EH (cell line): Measurements from ENCODE around the gene CALR3.
A peak's percentile ranks its signal among the peaks of the same experiment; 100 is the strongest.
"Not testable (repeated sequence)": the region's sequence is repeated elsewhere in the genome, so short reads cannot be mapped to it uniquely, and the experiment has no call there.

Experiments
- DNase-seq: peaks from one replicate; pipeline ENCODE4 v3.0.0-alpha.2; 2015; ENCODE audit warnings: low read depth

CALR3 gene

DNA sequence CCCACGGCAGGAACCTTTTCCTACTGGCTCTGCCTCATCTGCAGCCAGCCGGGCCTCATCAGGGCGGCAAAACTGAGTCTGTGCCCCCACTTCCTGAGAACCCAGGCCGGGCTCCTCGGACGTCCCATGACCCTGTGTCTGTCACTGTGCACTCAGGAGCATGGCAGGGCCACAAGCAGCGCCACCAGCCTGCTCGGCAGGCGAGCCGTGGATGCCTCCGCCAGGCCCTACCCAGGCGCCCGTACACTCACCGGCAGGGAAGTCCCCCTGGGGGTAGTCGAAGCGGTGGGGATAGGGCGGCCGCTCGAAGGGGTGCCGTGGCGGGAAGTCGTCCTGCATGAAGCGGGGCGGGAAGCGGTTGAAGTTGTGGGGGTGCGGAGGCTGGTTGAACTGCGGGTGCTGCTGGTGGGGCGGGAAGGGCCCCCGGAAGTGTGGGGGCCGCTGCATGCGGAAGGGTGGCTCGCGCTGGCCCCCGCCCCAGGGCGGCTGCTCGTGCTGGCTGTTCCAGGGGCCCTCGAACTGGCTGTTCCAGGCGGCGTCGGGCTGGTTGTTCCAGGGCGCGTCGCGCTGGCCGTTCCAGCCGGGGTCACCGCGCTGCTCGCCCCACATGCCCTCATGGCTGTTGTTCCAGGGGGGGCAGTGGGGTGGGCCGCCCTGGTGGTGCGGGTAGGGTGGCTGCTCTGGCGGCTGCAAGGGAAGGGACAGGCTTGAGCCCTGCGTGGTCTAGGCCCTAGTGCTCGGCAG lies 29.2 kb upstream of the CALR3 start:
- no peak for DNase-seq

DNA sequence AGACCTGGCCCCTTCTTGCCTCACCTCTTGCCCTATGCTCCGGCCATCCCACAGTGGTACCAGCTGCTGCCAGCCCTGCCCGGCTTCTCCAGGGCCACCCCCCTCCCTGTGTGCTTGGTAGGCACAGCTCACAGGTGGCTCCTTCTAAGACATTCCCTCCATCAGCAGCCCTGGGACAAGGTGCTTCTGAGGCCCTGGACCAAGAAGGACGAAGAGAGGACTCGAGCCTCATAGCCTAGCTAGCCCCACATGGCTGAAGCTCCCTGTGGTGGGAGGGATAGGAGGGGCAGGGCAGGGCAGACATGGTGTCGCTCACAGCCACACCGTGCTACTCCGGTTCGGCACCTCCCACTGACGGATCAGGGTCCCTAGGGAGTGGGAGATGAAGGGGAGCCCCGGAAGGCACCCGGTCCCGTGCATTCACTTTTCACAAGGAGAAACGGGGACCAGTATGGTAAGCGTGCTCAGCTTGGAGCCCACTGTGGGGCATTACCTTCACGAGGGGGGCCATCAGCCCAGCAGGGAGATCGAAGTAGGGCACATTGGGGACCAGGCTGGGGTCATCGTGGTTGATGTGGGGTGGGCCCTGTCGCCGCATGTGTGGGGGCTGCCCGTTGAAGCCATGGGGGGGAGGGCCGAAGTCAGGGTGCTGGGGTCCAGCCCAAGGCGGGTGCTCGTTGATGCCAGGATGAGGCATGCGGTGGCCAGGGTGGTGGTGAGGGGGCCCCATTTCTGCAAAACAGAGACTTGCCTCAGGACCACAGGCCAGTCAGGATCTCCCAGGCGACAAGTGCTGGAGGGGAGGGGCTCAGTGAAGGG lies 26.8 kb upstream of the CALR3 start:
- no peak for DNase-seq

DNA sequence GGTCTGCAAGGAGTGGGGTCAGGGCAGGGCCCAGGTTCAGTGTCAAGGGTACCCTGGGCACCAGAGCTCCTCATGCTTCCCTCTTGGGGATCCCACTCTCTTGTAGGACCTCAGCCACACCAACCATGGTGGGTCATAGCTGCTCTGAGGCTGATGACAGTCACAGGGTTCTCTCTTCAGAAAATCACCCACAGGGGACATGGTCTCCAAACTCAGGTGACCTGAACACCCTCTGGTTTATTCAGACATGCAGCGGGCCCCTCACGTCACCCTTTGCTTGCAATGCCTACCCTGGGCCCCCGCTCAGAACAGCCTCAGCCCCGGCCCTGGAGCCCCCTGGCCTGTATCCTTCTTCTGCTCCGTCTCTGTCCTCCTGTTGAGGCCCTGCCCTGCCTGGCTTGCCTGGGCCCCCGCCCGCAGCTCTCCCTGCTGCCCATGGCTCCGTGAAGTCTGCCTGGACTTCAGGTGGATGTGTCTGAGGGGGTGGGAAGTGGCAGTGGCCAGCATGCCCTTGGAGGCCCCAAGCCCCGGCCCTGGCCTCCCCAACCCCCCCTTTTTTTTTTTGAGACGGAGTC lies 25.8 kb upstream of the CALR3 start:
- DNase-seq, result no peak

DNA sequence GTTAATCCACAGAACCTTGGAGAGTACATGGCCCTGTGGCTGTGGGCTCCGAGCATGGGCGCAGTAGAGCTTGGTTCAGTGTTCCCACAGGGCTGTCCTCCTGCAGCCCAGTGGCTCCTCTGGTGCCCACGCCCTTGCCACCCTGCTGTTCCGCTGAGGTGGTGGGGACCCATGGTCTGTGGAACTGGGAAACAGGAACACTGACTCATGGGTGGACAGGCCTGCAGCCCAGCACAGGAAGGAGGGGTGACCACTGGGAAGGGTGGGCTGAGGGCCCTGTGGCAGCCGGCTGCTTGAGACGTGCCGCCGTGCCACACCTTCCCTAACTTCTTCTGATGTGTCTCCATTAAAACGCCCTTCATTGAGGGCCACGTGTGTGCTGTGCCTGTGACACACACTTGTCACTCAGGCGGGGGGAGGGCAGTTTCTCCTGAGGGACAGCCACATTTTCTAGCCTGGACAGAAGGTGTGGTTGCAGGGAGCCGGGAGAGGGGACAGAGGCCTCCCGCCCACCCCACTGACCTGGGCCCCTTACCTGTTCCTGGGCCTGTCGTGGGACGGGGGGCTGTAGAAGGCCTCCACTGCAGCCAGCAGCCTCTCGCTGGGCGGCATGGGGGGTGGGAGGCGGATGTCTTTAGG lies 25.1 kb upstream of the CALR3 start:
- DNase-seq, result no peak

DNA sequence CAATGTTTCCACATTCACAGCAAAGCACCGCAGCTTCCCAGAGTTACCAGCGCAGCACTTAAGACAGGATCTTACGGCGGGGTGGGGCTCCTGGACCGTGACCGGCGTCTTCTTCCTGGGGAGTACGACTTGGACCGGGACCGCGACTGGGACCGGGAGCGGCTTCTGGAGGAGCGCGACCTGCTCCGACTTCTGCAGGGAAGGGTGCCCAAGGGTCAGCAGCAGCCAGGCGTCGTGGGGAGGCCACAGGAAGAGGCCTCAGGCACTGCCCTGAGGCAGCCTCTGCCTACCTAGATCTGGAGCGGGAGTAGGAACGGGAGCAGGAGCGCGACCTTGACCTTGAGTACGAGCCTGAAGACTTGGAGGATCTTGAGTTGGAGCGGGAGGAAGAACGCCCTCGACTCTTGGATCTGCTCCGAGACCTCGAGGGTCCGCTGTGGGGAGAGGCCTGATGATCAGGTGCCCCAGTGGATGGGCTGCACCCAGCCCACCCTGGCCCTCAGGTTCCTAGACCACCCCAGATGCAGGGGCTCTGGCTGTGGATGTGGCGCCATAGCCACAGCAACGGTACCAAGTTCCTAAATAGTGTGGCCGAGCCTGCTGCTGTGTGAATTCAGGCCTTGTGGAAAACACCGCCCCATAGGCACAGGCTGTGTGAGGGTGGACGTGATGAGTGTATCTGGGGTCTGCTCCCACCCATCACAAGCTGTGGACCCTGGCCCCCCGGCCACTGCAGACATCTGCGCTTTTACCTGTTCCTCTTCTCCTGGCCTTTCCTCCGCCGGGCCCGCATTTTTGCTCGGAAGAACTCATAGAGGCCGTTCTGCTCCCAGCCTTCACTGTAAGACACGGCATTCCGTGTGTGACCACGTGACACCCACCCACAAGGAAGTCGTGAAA lies 24.4 kb upstream of the CALR3 start:
- no peak for DNase-seq

DNA sequence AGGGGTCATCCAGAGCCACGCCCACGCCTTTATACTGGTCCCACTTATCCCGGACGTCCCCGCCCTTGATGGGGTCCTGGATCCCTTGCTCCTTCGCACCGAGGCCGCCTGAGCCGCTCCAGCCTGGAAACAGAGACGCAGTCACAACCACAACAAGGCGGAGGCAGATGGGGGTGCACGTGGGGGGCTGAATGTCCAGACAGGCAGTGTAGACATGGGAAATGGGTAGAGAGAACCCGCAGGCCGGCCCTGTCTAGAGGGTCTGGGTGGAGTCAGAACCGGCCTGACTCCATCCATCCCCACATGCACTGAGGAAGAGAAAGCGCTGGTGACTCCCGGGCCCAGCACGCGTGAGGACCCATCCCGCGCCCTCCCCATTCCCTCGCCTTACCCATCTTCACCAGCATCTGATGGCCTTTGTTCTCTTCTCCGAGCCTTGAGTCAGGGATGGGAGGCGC lies 23.3 kb upstream of the CALR3 start:
- DNase-seq, result no peak

DNA sequence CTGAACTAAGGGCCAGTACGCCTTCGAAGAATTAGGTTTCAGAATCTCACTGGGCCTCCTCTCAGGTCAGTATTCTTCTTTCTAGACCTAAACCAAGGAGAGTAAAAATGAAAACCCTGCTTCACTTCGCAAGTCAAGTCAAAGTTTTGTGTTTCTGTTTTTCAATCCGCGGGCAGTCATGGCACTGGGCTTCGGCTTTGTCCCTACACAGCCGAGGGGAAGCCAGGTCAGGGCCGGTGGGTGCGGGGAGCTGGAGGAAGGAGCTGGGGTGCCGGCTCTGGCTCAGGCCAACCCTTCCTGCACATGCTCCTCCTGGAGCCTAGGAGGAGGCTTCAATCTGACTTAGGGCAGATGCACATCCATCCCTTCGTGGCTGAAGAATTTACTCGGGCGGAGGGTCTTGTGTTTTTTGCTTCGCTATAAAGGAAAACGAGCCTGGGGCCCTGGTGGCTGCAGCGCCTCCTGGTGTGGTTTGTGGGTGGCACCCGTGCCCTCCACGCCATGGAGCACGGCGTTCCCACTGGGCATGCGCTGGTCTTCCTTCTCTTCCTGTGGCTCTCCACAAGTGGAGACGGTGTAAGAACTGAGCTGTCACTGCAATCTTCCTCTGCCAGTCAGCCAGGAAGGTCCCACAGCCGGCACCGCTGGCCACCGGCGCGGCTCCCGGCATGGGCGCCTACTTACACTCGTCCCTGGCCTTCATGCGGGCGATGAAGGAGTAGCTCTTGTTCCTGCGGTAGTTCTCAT lies 22.7 kb upstream of the CALR3 start:
- no peak for DNase-seq

DNA sequence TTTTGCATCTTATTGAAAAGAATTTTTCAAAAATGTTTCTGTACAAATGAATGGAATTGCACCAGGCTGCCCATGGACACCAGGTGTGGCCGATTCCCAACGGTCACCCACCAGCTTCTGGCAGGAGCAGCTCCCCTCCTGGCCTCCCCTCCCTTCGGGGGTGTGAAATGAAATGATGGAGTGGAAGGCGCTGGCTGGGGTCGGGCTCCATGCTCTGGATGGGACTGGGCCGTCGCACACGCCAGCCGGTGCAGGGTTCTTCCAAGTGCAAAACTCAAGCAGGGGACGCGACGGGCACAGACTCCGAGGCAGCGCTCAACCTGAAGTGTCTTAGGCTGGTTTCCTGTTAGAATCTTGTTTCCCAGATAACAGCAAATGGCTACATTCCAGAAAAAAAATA lies 22.1 kb upstream of the CALR3 start:
- DNase-seq, result no peak

DNA sequence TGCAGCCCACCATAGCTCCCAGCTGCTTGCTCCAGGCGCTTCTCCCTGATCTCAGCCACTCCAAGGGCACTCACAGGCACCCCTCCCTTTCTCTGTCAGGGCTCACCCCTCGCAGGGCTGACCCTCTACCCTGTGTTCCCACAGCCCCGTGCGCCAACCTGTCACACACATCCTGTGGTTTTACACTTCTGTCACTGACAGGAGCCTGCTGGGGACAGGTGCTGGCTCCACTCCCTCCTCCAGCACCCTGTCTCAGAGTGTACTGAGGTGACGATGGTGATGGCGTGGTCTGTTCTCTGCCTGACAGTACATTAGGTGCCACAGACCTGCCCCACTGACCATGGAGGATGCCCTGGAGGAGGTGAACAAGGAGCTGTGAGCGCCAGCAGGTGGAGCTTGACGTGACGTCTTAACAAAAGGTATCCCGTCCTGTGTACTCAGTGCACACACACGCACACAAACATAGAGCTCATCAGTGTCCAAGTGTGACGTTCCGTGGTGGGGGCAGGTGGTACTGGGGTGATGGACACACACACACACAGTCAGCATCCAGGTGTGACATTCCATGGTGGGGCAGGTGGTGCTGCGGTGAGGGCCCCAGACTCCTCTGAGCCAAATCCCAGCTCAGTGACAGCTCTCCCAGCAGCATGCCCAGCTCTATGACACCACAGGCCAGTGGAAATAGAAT lies 21.1 kb upstream of the CALR3 start:
- DNase-seq, result no peak

DNA sequence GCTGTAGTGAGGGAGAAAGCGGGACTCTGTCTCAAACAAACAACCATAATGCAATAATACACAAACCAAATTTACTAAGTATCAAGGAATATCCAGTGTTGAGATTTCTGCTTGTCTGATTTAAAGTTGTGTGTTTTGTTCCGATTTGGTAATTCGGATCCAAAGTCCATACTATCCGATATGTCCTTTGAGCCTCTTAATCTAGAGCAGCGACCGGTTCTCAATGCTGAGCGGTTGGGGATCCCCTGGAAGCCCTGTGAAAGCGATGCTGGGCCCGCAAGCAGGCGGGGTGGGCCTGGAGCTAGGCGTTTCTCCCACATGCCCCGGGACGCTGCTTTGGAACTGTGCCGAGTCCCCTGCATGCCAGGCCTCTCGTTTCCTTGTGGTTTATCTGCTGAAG lies 20.4 kb upstream of the CALR3 start:
- no peak for DNase-seq

DNA sequence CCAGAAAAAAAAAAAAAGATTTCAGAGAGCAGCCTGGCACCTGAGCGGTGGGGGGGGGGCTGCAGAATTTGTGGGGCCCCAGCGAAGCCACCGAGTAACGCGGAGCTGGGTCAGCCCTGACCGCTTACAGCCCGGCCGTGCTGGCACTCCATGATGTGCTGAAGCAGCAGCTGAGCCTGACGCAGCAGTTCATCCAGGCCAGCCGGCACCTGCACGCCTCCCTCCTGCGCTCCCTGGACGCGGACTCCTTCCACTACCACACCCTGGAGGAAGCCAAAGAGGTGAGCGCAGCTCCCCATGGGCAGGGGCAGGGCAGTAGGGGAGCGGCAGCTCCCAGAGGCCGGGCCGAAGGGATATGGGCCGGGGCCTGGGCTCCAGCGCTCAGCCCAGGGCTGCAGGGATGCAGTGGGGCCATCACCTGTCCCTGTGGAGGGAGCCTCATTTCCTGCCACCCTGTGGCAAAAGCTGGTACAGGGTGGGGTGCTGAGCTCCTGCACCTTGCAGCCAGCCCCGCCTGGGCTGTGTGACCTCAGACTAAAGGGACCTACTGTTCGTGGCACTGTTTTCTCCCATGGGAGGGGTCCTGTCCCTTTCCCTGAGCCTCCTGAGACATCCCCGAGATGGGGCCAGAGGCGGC lies 18.5 kb upstream of the CALR3 start:
- DNase-seq, result no peak

DNA sequence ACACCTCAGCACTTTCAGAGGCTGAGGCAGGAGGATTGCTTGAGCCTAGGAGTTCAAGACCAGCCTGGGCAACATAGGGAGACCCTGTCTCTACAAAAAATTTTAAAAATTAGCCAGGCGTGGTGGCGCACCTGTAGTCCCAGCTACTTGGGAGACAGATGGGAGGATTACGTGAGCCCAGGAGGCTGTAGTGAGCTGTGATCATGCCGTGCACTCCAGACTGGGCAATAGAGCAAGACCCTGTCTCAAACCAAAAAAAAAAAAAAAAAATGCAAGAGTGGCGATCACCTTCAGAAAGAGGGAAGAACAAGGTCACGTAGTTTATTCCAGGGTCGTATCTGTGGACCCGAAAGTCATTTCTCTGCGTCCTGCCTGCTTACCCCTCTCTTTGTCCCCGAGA lies 16.6 kb upstream of the CALR3 start:
- not testable (repeated sequence) for DNase-seq

DNA sequence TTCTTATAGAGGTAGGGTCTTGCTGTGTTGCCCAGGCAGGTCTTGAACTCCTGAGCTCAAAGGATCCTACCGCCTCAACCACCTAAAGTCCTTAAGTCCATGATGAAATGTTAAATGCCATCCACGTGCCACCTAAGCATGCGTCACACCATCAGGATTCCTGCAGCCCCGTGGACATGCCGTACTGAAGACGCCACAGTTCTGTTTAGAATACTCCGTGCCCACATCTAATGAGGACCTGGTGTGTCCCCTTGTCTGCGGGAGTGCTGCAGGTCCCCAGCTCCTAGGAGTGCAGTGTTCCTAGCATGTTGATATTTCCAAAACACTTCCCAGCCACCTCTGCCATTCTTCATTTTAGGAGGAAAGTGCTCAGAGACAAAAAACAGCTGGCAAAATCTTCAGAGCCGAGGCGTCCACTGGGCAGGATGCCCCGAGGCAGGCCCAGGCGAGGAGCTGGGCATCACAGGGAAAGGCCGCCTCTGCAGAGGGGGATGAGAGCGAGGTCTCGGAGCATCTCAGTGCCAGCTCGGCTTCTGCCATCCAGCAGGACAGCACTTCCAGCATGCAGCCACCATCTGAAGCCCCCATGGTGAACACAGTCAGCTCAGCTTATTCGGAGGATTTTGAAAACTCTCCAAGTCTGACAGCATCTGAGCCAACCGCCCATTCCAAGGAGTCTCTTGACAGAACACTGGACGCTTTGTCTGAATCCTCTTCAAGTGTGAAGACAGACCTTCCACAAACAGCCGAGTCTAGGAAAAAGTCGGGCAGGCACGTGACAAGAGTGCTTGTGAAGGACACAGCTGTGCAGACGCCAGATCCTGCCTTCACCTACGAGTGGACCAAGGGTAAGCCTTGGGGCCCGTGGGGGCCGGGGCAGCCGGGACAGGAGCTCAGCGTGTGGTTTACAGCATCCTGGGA lies 13.4 kb upstream of the CALR3 start:
- no peak for DNase-seq

DNA sequence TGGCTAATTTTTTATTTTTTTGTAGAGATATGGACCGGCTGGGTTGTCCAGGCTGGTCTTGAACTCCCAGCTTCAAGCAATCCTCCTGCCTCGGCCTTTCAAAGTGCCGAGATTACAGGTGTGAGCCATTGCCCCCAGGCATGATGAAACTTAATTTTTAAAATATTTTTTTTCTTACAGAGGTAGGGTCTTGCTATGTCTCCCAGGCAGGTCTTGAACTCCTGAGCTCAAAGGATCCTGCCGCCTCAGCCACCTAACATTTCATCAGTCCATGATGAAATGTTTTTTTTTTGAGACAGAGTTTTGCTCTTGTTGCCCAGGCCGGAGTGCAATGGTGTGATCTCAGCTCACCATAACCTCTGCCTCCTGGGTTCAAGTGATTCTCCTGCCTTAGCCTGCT lies 12.6 kb upstream of the CALR3 start:
- DNase-seq, result no peak

DNA sequence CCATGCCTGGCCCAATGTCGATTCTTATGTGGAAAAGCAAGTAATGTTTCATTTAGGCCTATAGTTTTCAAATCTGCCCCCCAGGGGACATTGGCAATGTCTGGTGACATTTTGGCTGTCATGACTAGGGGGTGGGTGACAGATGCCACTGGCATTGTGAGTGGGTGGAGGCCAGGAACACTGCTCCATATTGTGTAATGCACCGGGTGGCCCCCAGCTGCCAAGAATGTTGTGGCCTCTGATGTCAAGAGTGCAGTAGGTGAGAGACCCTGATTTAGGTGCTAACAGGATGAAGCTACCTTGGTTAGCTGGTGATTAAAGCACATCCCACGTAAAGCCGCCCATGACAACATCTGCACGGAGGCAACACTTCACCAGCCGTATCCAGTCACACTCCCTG lies 11.0 kb upstream of the CALR3 start:
- DNase-seq, result no peak

DNA sequence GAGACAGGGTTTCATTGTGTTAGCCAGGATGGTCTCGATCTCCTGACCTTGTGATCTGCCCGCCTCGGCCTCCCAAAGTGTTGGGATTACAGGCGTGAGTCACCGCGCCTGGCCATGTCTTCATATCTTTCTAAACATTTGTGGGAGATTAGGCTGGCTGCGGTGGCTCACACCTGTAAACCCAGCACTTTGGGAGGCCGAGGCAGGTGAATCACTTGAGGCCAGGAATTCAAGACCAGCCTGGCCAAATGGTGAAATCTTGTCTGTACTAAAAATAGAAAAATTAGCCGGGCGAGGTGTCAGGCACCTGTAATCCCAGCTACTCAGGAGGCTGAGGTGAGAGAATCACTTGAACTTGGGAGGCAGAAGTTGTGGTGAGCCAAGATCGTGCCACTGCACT lies 10.2 kb upstream of the CALR3 start:
- DNase-seq, result not testable (repeated sequence)

DNA sequence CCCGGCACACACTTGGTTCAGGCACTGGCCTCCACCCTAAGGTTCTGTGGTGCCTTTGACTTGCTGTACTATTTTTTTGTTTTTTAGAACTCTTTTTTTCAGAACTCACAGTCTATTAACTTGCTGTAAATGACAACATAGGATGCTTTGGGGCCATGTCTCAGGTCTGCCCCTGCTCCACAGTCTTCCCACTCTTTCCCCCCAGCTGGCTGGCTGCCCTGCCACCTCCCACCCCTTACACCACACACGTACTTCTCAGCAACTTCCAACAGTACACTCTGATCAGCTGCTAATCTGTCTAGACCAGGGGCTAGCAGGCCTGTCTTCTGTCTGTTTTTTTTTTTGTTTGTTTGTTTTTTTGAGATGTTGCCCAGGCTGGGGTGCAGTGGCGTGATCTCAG lies 8.3 kb upstream of the CALR3 start:
- no peak for DNase-seq

DNA sequence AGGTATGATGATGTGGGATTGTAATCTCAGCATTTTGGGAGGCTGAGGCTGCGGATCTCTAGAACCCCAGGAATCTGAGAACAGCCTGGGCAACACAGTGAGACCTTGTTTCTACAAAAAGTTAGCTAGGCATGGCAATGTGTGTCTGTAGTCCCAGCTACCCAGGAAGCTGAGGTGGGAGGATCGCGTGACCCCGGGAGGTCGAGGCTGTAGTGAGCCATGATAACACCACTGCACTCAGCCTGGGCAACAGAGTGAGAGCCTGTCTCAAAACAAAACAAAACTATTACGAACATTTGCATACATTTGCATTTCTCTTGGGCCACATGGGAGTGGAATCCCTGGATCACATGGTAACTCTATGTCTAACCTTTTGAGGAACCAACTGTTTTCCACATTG lies 1.9 kb upstream of the CALR3 start:
- DNase-seq, result no peak

DNA sequence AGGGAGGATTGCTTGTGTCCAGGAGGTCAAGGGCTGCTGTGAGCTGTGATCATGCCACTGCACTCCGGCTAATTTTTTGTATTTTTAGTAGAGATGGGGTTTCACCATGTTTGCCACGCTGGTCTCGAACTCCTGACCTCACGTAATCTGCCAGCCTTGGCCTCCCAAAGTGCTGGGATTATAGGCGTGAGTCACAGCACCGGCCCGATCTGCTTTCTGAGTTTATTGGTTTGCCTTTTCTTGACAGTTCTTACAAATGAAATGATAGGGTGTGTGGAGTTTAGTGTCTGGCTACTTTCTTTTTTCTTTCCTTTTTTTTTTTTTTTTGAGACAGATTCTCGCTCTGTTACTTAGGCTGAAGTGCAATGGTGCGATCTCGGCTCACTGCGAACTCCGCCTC lies 1.1 kb upstream of the CALR3 start:
- peak; percentile 21 for DNase-seq
